CMK (cell line): Measurements from ENCODE around the gene UVRAG.
"Not testable (repeated sequence)": the region's sequence is repeated elsewhere in the genome, so short reads cannot be mapped to it uniquely, and the experiment has no call there.

ENCODE experiments used
- DNase-seq: peaks from one replicate; pipeline ENCODE4 v3.0.0-alpha.2; 2010; ENCODE audit warnings: low read depth

UVRAG gene

DNA sequence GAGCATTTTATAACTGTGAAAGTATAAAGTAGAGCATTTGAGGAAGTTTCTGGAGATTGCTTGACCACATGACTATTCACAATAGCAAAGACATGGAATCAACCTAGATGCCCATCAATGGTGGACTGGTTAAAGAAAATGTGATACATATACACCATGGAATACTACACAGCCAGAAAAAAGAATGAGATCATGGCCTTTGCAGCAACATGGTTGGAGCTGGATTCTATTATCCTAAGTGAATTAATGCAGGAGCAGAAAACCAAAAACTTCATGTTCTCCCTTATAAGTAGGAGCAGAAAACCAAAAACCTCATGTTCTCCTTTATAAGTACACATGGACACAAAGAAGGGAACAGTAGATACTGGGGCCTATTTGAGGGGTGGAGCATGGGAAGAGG is 30.3 kb downstream of the UVRAG start:
- no peak for DNase-seq

DNA sequence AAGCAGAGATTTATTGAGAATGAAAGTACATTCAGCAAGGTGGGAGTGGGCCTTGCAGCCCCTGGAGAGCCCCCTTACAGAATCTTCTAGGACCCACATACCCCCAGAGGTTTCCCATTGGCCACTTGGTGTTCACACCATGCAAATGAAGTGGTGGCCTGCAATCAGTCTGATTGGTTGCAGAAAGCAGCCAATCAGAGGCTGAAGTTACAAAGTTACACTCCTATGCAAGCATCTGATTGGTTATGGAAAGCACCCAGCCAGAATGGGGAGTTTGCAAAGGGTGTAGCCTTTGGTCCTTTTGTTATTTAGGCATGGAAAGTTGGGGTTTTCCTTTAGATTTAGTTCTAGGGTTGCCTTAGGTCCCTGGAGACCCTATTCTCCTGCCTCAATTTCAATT is 34.9 kb downstream of the UVRAG start:
- no peak for DNase-seq

DNA sequence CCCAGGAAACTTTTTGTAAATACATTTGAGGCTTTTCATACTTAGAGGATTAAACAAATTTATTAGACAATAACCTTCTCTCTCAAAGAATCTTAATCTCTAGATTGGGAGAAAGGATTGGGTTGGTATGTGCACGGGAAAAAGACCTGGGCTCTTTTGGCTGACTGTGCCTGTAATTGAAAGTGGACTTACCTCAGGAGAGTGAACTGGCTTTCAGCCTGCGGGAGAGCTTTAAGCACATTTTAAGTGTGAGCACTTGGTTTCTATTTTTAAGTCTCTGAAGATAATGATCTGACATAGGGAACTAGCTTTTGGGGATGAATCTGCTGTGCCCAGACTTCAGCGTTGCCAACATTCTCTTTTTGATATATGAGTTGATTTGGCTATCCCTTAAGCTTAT is 35.8 kb downstream of the UVRAG start:
- DNase-seq = no peak

DNA sequence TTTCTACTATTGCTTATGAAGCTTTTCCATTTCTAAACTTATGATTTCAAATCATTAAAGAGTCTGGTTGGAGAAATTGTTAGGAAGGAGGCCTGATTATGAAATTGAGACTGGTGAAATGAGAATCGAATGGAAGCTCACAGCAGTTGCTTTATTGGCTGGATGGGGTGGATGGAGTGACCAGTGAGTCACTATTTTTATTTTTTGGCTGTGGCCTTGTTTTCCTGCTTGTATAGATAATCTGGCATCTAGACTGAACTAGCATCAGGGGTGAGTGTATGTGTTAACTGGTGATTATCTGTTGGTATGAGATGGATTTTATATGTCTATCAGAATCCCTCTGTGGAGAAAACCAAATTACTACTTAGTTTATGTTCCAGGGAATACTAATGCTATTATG is 36.2 kb downstream of the UVRAG start:
- no peak for DNase-seq

GRCh38 chr11:75852406-75853017 is 37.5 kb downstream of the UVRAG start:
- DNase-seq = no peak

- DNase-seq = not testable (repeated sequence)
Measured at GRCh38 chr11:75853563-75853962, 38.6 kb downstream of the UVRAG start.

DNA sequence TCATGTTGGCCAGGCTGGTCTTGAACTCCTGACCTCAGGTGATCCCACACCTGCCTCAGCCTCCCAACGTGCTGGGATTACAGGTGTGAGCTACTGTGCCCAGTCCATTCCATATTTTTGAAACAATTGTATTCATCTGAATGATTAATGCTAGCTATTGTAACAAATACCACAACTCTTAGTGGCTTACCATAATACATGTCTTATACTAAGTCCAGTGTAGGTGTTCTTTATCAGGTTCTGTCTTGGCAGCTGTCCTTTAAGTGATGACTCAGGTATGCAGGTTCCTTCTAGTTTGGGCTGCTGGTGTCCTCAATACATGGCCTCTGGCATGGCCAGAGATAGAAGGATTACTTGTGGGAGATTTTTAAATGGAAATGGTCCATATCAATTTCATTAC is 39.0 kb downstream of the UVRAG start:
- DNase-seq = no peak

GRCh38 chr11:75855206-75855605 is 40.2 kb downstream of the UVRAG start:
- DNase-seq = no peak

GRCh38 chr11:75856912-75857311 is 41.9 kb downstream of the UVRAG start:
- DNase-seq = no peak

- DNase-seq = no peak
Measured at GRCh38 chr11:75858042-75858441, 43.0 kb downstream of the UVRAG start.

GRCh38 chr11:75858613-75859012 is 43.6 kb downstream of the UVRAG start:
- DNase-seq = no peak

GRCh38 chr11:75859614-75860013 is 44.6 kb downstream of the UVRAG start:
- no peak for DNase-seq

GRCh38 chr11:75862437-75862836 is 47.4 kb downstream of the UVRAG start:
- peak; percentile 56 for DNase-seq

GRCh38 chr11:75867778-75868374 is 52.9 kb downstream of the UVRAG start:
- DNase-seq = peak; percentile 45

DNA sequence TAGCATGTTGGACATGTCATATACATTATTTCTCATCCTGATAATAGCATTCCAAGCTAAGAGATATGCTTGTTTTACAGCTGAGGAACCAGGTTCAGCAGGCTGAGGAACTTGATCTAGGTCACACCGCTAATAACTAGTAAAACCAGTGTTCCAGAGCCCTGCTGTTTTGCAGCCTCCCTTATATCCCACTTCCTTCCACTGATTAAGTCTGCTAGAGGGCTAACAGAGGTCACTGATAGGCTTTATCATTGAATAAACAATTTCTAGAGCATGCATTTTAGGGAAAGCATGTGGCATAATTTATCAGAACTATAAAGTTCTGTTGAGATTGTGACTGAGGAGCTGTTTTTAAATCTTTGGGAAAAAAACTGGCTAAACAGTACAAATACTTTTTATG is 54.0 kb downstream of the UVRAG start:
- no peak for DNase-seq

- DNase-seq = no peak
Measured at GRCh38 chr11:75869661-75870455, 54.8 kb downstream of the UVRAG start.

DNA sequence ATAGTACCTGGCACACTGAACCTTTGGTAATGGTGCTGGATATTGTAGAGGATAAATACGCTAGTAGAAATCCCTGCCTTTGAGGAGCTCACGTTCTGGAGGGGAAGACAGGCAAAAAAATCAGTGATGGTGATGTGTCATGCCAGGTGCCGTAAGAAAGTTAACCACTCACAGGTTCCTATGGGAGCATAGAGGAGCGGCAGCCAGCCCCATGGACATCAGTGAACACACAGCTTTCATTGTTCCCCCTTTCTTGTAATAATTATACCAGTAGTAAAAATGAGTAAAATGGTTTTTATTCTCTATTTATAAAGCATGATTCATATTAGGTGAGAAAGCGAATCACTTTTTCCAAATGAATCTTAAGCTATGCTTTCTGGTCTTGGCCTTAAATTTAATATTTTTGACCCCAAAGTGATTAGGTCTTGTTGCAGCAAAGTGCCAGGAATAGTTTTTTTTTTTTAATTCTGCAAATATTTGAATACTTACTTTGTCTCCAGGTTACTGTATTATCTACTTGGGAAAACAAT is 57.9 kb downstream of the UVRAG start:
- DNase-seq = no peak

DNA sequence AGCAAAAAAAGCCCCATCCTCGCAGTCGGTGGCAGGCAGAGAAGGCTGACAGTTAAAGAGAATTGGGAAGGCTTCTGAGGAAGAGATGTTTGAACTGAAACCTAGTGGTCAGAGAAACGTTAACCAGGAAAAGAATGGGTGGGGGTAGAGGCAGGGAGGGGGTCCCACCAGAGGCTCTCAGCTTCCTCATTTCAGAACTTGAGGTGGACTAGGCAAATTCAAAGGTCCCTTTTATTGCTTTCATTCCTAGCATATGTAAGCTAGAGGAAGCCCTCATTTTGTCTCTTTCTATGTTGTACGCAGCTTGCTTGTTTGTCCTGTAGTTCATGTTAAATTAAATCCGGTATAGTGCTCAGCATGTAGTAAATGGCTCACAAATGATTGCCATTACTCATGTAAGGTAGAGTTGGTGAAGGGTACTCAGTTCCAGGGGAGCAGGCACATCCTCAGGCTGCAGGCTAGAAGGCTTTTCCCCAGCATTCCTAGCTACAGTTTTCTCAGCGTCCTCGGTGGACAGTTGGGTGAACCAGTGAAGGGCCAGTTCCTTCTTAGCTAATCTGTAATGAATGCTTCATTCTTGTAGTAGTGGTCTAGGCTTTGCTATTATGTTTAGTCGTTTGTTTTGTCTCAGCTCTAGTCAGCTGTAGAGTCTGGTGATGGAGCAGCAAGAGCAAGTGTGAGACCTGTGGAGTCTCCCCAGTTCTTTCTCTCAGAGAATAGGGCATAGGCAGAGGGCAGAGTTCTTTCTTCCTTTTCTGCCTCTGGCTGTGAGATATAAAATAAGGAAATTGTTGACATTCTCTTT is 58.6 kb downstream of the UVRAG start:
- DNase-seq = no peak

GRCh38 chr11:75874684-75875341 is 59.8 kb downstream of the UVRAG start:
- DNase-seq = no peak

- DNase-seq = not testable (repeated sequence)
Measured at GRCh38 chr11:75877327-75877726, 62.3 kb downstream of the UVRAG start.

DNA sequence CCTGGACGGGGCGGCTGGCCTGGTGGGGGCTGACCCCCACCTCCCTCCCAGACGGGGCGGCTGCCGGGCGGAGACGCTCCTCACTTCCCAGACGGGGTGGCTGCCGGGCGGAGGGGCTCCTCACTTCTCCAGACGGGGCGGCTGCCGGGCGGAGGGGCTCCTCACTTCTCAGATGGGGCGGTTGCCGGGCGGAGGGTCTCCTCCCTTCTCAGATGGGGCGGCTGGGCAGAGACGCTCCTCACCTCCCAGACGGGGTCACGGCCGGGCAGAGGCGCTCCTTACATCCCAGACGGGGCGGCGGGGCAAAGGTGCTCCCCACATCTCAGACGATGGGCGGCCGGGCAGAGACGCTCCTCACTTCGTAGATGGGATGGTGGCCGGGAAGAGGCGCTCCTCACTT is 62.9 kb downstream of the UVRAG start:
- DNase-seq = not testable (repeated sequence)

DNA sequence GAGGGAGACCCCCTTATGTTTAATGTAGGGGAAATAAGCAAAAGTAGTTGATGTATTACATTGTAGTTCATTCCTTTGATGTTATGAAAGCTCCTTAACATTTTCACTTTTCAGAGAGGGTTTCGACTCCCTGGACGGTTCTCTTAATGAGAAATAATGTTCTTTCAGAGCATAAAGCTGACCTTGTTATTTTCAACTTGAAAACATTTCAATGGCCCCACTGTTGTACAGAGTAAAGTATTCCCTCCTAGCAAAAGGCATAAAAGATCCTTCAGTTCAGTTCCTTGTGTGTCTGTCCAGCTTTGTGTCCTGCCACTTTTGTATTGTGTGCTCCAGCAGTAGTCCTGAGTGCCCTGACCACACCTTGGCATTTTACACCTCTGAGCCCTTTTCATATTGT is 63.9 kb downstream of the UVRAG start:
- no peak for DNase-seq
